HG03378 (cell line): Measurements from ENCODE around the gene HDHD3.
"Not testable (repeated sequence)": the region's sequence is repeated elsewhere in the genome, so short reads cannot be mapped to it uniquely, and the experiment has no call there.

Source experiments
- ATAC-seq: cut with Tn5 transposase; IDR thresholded peaks from one replicate; pipeline ENCODE4 v1.9.1; 2021; ENCODE audit warnings: mild to moderate bottlenecking, moderate library complexity; ENCODE audit not compliant: unreplicated experiment

HDHD3 gene

DNA sequence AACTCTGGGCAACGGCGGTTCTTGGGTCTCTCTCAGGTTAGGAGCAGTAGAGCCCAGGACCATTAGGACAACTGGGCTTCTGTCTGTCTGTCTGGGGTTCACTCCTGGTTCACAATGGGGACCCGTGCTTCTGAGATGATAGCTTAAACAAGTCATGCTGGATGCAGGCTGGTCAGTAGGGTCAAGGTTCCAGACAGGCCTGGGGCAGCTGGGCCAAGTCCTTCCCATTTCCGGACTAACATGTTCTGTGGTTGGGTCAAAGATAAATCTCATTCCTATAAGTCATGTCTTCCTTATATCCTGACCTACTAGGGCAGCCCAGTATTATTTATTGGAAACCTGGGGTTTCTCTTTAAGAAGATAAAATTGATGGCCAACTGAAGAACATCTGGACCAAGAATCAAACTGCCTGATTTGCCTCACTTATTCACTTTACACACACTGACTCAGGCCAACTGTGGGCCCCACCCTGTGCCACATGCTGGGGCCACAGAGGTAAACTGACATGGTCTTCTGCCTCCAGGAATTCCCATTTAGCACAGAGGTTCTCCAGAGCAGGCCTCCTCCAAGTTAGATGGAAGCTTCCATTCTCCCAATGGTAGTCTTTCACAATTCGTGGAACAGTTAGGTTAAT lies 8.3 kb downstream of the HDHD3 start:
- no peak for ATAC-seq

- ATAC-seq, result not testable (repeated sequence)
Measured at GRCh38 chr9:113365652-113366051, 11.1 kb downstream of the HDHD3 start.

DNA sequence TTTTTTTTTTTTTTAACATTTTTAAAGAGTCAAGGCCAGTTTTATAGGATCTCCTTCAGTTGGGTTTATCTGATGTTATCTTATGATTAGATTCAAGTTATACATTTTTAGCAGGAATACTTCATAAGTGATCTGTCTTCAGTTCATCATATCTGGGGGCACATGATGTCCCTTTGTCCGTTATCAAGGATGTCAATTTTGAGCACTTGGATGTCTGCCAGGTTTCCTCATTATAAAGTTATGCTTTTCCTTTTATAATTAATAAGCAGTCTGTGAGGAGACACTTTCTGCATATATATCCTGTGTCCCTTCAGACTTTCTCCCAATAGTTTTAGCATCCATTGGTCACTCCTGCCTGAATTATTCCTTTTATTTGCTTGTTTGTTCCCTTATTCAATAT lies 11.8 kb downstream of the HDHD3 start:
- ATAC-seq, result no peak

GRCh38 chr9:113363336-113363735 lies 13.4 kb downstream of the HDHD3 start:
- no peak for ATAC-seq

GRCh38 chr9:113361304-113362018 lies 15.3 kb downstream of the HDHD3 start:
- no peak for ATAC-seq

GRCh38 chr9:113360242-113360842 lies 16.4 kb downstream of the HDHD3 start:
- no peak for ATAC-seq

GRCh38 chr9:113359385-113359784 lies 17.4 kb downstream of the HDHD3 start:
- ATAC-seq, result no peak

DNA sequence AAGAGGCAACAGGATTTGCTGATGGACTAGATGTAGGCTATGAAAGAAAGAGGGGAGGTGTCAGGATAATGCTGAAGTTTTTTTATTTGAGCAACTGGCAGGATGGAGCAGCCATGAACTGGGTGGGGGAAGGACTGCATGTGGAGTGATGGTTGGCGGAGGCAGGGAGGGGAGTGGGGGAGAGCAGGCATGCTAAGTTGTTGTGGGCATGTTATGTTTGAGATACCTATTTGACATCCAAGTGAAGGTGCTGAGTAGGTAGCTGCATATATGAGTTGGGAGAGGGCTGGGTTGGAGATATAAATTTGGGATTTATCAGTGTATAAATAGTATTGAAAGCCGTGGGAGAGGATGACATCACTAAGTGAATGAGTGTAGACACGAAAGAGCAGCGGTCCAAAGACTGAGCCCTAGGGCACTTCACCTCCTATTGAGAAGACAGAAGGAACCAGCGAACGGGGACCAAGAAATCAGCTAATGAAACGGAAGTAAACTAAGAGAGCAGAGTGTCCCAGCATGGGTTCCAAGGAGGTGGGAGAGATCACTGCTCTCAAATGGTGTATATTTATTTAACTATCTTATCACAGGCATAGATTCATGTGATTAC lies 20.0 kb downstream of the HDHD3 start:
- no peak for ATAC-seq

- ATAC-seq, result no peak
Measured at GRCh38 chr9:113355040-113355596, 21.7 kb downstream of the HDHD3 start.

DNA sequence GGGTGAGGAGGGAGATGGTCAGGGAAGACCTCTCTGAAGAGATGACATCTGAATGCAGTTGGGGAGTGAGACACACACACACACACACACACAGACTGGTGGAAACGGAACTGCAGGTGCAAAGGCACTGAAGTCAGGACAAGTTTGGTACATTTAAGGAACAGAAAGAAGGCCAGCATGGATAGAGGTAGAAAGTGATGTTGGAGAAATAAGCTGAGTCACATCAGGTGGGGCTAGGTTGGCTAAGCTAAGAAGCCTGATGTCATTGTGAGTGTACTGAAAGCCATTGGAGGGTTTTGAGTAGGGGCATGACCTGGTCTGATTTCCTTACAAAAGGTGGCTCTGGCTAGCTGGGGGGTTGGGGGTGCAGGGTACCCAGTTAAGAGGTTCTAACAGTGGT lies 24.4 kb downstream of the HDHD3 start:
- ATAC-seq, result no peak

DNA sequence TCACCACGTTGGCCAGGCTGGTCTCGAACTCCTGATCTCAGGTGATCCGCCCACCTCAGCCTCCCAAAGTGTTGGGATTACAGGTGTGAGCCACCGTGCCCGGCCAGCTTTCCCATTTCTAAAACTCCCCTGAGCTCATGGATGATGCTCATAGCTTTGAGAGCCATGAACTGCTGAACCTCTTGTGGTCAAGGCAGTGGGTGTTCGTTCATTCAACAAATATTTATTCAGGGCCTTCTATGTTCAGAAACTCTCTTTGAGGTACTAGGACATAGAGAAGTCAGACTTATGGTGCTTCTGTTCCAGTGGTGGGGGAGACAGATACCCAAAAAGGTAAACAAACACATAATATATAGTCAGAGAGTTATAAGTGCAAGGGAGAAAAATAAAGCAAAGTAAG lies 24.8 kb downstream of the HDHD3 start:
- no peak for ATAC-seq

- ATAC-seq, result peak; percentile 42
Measured at GRCh38 chr9:113350937-113351336, 25.8 kb downstream of the HDHD3 start.

GRCh38 chr9:113350107-113350661 lies 26.6 kb downstream of the HDHD3 start:
- ATAC-seq, result no peak

- ATAC-seq, result no peak
Measured at GRCh38 chr9:113349445-113350094, 27.2 kb downstream of the HDHD3 start, which contains the start of gene BSPRY. Gene BSPRY, plus strand, starts transcription at chr9:113349541. Its CDS starts 39 bp downstream, at chr9:113349580.

DNA sequence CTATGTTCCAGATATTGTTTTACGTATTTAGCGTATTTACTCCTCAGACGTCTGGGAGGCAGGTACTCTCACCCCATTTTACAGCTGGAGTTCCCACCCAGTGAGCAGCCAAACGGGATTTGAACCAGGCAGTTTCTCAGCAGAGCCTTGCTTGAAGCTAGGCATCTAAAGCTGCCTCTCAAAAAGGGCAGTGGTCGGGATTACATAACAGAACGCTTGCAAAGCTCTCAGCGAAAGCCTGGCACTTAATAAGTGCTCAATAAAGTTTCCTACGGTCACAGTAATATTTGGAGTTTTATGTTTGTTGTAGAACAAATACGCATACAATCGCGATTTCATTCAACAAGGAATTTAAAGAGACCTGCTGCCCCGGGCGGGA lies 27.7 kb downstream of the HDHD3 start:
- no peak for ATAC-seq

DNA sequence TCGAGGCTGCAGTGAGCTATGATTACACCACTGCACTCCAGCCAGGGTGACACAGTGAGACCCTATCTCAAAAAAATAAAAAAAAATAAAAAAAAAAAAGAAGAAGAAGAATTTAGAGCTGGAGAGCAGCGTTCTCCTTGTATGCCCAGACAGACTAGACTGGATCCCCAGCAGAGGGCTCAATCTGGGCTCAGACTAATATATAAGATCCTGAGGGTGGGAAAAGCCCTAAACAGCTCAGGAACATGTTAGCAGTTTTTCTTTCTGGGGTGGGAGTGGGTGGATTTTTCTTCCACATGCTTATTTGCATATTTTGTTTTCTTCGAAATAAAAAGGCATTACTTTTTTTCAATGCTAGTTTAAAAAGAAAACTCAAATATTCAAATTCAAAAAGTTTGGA lies 28.3 kb downstream of the HDHD3 start:
- no peak for ATAC-seq

- ATAC-seq, result no peak
Measured at GRCh38 chr9:113345671-113346070, 31.1 kb downstream of the HDHD3 start.

DNA sequence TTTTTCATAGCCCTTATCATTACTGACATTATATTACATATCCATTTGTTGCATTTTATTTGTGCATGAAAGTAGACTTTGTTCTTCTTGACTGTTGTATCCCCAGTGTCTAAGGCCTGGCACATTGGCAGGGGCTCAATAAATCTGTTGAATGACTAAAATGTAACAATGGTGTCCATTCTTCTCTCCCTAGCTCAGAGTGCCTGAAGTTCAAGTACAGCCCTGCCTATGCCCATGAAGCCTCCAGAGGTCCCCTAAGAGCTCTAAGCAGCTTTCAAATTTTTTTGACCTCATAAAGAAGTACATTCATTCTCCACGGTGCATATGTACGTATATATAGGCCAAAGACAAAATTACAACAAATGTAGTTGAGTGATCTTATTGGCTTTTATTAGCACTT lies 31.6 kb downstream of the HDHD3 start:
- no peak for ATAC-seq

- no peak for ATAC-seq
Measured at GRCh38 chr9:113343732-113344231, 33.0 kb downstream of the HDHD3 start.

DNA sequence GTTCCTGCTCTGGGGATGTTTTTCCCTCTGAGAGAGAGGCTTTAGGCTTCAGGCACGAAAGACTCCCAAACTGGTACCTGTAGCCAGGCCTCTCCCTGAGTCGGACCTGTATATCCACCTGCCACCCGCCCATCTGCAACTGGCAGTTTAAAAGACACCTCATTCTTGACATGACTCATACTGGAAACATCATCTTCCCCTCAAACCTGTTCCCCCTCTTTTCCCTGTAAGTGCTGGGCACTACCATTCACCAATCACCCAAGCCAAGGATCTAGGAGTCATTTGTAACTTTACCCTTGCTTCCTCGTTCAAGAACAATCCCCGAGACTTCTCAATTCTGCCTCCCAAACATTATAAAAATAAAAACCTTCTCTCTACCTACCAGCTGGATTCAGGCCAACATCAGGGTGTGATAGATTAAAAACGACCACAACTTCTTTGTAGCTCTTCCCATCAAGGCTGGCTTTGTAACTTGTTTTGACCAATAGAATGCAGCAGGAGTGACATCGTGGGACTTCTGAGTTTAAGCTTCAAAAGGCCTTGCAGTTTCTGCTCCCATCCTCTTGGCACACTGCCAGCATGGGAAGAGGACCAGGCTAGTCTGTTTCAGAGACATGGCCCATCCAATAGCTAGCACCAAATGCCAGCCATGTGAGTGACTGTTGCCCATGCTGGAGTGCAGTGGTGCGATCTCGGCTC lies 34.9 kb downstream of the HDHD3 start:
- no peak for ATAC-seq
